ENCODE results near the gene ANKRD63.
A peak's percentile ranks its signal among the peaks of the same experiment; 100 is the strongest.

Gene ANKRD63

DNA sequence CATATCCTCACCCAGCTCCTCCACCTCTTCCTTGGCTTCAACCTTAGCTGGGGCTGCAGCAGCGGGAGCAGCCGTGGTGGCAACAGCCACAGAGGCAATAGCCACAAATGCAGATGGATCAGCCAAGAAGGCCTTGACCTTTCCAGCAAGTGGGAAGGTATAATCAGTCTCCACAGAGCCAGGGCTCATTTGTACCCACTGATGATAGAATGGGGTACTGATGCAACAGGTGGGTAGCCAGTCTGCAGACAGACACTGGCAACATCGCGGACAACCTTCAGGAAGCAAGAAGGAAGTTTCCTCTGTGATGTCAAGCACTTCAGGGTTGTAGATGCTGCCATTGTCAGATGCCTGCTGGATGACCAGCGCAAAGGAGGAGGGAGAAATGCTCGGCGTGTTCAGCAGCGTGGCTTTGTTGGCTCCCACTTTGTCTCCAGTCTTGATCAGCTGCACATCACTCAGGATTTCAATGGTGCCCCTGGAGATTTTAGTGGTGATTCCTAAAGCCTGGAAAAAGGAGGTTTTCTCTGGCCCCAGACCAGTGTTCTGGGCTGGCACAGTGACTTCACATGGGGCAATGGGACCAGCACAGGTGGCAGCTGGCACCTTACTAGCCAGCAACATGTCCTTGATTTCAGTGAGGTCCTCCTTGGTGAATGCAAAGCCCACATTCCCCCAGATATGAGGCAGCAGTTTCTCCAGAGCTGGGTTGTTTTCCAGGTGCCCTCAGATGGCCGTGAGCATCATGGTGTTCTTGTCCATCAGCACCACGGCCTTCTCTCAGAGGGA lies 29.7 kb upstream of the ANKRD63 start:
- H3K27ac ChIP-seq: no peak overlapping the region
- TF ChIP-seq, protein P1, sequence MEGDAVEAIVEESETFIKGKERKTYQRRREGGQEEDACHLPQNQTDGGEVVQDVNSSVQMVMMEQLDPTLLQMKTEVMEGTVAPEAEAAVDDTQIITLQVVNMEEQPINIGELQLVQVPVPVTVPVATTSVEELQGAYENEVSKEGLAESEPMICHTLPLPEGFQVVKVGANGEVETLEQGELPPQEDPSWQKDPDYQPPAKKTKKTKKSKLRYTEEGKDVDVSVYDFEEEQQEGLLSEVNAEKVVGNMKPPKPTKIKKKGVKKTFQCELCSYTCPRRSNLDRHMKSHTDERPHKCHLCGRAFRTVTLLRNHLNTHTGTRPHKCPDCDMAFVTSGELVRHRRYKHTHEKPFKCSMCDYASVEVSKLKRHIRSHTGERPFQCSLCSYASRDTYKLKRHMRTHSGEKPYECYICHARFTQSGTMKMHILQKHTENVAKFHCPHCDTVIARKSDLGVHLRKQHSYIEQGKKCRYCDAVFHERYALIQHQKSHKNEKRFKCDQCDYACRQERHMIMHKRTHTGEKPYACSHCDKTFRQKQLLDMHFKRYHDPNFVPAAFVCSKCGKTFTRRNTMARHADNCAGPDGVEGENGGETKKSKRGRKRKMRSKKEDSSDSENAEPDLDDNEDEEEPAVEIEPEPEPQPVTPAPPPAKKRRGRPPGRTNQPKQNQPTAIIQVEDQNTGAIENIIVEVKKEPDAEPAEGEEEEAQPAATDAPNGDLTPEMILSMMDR (conservative IDR thresholded peaks at IDR 0.05): no peak

DNA sequence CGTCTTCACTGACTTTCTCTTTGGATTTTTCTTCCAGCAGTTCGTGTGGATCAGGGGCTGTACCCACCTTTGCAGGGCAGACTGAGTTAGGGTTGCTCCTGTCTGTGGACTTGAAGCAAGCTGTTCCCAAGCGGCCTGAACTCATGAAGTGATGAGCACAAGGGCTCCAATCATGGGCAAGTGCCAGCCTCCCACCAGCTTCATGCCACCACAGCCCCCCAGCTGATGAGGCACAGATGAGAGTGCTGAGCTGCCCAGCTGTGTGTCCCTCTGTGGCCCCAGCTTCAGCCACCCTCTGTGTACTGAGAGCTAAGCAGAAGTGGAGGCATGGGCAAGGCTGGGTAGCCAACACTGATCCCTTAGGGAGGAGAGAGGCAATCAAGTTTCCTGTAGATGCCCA lies 28.1 kb upstream of the ANKRD63 start:
- H3K27ac ChIP-seq: no peak overlapping the region
- TF ChIP-seq, protein P1 (conservative IDR thresholded peaks at IDR 0.05): no peak

DNA sequence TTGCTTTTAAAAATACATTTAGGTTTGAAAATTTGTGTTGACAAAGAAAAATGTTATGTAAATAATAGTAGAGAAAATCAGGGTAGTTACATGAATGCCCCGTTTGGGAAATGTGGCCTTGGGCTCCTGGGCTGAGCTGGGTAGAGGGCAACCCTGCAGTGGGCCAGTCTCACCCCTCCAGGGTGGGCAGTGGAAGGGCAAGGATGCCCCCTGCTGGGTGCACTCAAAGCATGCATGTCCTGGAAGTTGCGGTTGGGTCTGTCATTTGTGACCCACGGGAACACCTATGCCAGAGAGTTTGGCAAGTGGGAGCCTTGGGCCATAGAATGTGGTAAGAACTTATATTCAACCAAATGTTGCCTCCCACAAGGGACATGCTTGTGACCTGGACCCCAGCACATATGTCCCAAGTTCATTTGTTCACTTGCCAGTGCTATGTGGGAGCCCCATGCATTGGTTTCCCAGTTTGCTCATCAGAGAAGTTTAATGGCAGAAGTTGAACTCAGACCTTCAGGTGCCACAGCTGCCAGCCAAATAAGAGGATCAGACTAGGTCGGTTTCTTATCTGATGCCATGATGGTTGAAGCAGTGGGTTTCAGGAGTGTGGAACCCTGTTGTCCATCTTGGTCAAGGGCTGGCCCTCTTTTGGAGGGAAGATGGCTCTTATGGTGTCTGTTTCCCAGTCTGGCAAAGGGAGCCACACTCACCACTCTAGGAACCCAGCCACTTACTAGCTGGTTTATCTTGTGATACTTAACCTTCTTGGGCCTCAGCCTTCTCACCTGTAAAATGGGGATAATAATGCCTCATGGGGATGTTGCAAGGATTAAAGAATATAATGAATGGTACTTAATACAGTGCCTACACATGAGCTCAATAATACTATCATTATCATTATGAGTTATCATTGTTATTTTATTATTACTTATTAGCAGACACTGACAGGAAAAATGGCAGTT lies 27.4 kb upstream of the ANKRD63 start:
- TF ChIP-seq, protein P1 (conservative IDR thresholded peaks at IDR 0.05): peak; percentile 86
- H3K27ac ChIP-seq: no peak overlapping the region

DNA sequence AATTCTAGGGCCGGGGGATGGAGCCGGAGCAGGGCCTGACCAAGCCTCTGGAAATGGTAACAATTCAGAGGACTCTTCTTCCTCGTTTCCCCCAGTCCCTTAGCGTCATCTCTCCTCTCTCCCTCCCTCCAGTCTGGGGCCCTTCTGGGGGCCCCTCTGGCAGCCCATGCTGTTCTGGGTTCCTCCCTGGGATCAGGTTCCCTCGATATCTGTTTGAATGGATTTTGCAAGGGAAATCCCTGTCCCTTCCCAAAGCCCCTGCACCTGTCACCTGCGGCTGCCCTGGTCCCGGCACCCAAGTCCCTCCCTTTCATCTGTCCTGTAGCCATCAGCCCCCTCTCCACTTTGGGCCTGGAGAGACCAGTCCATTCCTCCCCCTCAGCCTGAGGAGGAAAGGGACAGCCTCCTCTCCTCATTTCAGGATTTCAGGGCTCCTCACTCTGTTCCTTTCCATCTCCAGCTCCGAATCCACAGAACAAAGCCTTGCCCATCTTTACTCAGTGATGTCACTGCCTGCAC lies 26.5 kb upstream of the ANKRD63 start:
- H3K27ac ChIP-seq: no peak overlapping the region
- TF ChIP-seq, protein P1 (conservative IDR thresholded peaks at IDR 0.05): no peak

DNA sequence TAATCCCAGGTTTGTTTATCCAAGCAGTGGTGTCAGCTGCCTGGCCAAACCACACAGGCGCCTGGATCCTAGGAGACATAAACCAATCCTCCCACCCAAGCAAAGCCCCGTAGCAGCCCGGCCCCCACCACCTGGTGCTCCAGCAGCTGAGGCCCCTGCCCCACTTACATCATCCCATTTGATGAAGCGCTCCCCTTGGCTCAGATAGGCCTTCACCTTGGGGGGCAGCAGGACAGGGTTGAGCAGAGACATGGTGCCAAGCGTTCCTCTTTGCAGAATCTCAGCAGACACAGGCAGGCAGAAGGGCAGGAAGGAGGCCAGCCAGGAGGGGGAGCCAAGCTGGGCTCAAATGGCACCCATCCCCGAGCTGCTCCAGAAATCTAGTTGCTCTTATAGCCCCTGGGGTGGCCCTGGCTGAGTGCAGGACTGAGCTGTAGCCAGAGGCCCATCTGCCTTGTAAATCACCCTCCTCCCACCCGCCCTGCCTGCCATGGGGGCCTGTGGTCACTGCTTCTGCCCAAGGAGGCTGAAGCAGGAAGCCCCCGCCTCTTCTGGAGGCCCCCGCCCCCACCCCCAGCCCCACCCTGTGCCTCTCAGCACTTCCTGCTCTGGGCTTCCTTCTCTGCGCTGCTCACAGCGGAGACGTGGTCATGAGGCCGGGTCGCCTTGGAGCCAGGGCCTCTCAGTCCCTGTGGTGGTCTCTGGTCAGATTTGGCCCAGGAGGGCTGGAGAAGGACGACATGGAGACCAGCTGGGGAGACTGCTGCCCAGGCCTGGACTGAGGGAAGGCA lies 24.8 kb upstream of the ANKRD63 start, which contains the start of gene PLCB2:
TSS of gene PLCB2 (minus strand) at position 515 of the 791 bp plus-strand sequence. CDS start at position 252, 263 bp downstream.
- TF ChIP-seq, protein P1 (conservative IDR thresholded peaks at IDR 0.05): no peak; the same call in 1 of the 2 replicates
- no peak within 1 kb of the TSS for H3K27ac ChIP-seq

DNA sequence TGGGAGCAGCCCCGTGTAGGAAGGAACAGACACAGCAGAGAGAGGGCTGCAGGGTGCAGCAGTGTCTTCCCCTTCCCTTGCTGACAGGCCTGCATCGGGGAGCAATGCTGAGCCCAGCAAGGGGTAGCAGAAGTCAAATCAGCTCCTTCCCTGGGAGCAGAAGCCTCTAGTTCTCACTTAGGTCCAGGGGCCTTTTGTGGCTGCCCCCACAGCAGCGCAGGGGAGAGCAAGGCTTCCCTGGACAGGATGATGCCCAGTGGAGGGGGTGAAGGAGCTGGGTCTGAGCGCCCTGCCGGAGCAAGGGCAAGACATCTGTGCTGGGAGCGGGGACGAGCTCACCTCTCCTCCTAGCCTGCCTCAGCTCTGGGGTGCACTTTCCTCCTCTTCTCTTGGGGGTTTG lies 24.0 kb upstream of the ANKRD63 start:
- H3K27ac ChIP-seq: no peak overlapping the region
- TF ChIP-seq, protein P1 (conservative IDR thresholded peaks at IDR 0.05): no peak

All from VCaP (cell line).